IPS-NIHi11 (cell line): ENCODE results near the gene EPB41L4B.

Experiments used
- DNase-seq: peaks from one replicate; pipeline ENCODE4 v3.0.0; 2012; ENCODE audit warnings: mixed read lengths, low spot score

The EPB41L4B gene

DNA sequence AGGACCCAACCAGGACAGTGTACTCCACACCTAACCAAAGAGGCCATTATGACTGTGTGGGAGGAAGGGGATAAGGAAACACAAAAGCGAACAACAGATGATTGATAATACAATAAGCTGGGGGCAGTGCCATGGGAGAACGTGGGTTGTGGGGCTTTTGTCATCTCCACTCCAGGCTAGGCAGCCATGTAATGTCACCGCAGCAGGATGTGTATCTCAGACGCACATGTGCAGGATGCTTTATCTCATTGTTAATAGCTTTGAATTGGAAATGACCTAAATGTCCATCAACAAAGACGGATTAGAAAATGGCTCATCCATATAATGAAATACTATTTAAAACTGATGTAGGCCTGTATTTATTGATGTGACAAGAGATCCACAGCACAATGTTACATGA, 51.0 kb downstream of the EPB41L4B start:
- DNase-seq, result no peak

- DNase-seq, result no peak
Observed at GRCh38 chr9:109269081-109269480, 51.8 kb downstream of the EPB41L4B start.

DNA sequence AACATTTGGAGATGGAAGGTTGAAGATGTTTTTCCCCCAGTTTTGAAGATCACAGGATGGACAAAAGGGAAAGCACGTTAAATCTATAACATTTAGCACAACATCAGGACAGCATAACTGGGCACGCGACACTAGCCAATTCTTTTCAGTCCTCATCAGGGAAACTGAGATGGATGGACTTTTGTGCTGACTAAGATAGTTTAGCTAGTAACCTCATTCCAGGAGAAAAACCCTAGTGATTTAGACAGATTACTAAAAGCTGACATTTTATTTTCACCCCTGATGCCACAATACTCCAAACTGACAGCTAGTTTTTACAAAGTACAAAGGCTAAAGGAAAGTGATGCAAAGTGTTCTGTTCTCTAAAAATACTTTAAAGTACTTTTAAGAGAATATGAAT, 53.3 kb downstream of the EPB41L4B start:
- no peak for DNase-seq

DNA sequence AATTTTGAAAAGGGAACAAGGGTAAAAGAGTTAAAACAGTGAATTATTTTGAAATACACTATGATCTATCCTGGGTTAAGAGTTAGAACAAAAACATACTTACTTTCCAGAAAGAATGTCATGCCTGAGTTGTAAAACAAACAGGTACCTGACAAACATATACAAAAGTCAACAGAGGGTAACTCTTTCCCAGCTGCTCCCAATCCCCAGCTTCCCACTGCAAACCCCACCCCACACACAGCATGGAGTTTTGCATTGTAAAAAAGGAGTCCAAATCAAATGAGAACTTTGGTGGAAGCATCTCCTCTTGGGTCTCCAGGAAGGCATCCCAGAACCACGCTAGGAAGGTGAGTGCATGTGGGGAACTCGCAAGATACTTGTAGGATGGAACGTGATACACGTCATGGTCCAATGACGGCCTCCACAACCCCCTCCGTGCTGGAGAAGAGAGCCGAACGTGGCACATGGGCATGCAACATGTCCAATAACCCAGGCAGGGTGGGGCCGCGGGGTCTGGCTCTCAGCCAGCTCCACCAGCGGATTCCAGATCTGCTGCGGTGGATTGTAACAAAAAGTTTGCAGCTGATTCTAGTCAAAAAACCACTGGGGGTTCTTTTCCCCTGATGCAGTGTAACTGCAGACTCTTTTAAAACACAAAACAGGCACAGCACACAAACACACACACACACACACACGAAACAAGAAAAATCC, 55.8 kb downstream of the EPB41L4B start:
- DNase-seq, result no peak

DNA sequence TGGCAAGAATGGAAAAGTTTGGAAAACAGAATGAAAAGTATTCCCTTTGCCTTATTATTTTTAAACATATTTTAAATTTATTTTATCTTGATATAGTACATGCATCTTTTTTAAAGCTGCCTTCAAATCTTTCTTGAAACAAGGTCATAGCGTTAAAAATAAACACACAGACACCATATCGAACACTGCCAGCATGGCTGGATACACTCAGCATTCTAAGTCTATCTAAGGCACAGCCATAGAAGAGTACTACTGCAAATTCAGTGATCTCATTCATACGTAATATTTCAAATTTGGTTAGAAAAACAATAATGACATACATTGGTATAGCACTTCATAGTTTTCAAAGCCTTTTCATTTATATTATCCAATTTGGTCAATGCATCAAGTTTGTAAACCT, 57.5 kb downstream of the EPB41L4B start:
- DNase-seq, result no peak

- DNase-seq, result peak; percentile 56
Observed at GRCh38 chr9:109258481-109259302, 62.2 kb downstream of the EPB41L4B start.

GRCh38 chr9:109256336-109256735, 64.5 kb downstream of the EPB41L4B start:
- DNase-seq, result no peak

- DNase-seq, result no peak
Observed at GRCh38 chr9:109255394-109255793, 65.5 kb downstream of the EPB41L4B start.

DNA sequence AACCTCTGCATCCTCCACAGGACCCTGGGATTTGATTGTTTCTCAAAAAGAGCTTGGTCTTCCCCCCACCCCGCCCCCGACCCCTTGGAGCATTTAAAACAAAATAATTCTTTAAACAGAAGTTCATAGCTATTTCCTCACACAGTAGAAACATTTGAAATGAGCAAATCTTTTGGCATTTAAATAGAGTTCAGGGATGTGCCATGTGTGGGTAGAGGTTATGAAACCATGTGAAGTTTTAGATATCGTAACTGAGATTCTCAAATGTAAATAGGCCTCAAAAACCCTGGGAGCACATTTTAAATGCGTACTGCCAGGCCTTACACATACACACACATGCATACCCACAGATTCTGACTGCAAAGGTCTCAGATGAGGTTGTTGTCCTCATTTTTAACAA, 66.5 kb downstream of the EPB41L4B start:
- no peak for DNase-seq

DNA sequence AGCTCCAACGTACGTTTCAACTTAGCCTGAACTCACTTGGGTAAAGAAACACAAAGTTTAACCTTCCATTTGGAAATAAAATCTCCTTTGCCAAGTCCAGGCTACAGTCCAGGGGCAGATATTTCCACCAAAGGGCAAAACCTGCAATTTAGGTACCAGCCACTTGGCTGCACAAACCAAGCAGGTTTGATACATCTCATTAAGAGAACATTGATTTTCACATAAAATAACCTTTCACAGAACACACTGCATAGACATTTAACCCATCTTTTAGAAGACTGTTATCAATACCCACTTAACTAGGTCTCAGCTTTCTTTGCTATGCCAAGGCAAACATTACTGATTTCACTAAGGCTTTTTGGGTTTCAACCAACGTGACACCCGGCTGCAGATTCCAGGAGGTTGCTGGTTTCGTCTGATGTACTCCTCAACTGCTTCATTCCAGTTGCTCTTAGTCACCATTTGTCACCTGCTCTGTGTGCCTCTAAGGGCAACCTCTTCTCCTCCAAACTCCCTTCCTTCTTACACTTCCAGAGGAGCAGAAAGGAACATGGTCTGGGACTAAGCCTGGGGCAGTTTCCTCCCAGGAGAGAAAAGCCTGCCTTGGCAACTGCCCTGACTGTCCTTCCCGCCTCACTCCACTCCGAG, 67.1 kb downstream of the EPB41L4B start:
- no peak for DNase-seq

GRCh38 chr9:109253241-109253636, 67.6 kb downstream of the EPB41L4B start:
- DNase-seq, result no peak

GRCh38 chr9:109252291-109252690, 68.6 kb downstream of the EPB41L4B start:
- no peak for DNase-seq

GRCh38 chr9:109251776-109252106, 69.1 kb downstream of the EPB41L4B start:
- no peak for DNase-seq

DNA sequence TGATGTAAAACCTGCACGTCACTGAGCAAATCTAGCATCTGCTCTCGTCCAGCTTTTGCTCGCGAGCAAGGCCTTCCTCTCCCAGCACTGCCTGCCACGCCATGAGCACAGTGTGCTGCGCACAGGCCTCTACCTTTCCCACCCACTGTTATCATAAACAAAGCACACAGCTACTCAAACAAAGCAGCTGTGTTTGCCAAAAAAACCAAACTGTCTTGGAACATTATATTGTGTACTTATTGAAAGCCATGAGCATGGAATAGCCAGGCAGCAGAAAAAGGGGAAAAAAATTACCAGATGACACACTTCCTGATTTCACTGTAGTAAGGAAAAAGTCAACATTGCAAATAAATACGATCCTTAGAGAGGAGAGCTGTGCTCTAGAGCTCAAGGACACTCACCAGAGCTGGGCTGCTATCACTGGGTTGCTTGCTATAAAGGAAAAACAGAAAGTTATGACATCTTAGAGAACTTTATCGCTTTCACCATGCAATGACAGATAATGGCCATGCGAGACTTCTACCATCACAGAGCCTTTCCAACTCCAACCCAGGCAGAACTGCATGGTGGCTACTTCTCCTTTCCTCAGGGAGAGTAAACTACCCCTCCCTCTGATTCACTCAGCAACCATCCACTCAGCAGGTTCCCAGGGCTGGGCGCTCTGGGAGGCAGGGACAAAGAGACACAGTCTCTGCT, 69.6 kb downstream of the EPB41L4B start:
- no peak for DNase-seq

DNA sequence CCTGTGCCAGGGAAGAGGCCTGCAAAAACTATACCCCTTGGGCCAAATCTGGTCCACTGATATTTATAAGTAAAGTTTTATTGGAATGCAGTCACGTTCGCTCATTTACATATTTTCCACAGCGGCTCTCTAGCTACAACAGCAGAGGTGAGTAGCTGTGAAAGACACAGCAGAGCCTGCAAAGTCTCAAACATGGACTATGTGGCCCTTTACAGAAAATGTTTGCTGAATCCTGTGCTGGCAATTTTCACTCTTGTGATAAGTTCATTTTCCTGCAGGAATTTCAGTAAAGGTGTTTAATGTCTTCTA, 70.1 kb downstream of the EPB41L4B start:
- no peak for DNase-seq

DNA sequence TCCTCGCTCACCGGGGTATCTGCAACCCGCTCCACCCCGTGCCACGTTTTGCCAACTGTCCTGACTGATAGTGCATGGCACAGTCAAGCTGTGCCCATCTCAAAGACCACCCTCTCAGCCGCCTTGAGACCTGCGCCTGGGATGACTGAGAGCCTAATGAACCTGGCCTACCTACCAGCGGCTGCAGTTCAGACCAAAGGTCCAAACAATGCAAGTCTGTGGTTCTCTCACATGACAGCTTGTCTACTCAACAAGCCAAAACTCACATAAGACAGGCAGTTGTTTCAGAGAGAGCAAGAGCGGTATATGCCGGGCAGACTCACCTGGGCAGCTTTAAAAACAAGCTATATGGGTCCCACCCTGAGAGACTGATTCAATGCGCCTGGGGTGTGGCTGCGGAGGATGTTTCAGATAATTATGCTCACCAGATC, 70.5 kb downstream of the EPB41L4B start:
- DNase-seq, result no peak

GRCh38 chr9:109249615-109250014, 71.2 kb downstream of the EPB41L4B start:
- peak; percentile 66 for DNase-seq

DNA sequence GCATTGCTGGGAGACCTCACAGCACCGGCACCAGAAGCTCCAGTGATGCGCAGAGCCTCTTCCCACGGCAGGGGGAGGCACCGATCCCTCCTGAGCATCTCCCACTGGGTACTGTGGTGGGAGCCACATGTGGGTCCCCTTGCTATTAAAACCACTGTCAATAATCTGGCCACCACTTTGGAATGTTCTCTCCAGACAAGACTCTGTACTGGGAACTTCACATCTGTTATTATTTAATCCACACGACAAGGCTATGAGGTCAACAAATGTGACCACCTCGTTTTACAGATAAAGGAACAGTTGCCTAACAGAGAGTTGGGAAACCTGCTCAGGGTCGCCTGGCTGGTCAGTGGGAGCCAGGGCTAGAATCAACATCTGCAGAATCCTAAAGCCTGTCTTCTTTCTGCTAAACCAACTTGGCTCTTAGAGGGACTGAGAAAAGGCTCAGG, 72.7 kb downstream of the EPB41L4B start:
- no peak for DNase-seq

GRCh38 chr9:109247228-109247627, 73.6 kb downstream of the EPB41L4B start:
- no peak for DNase-seq

DNA sequence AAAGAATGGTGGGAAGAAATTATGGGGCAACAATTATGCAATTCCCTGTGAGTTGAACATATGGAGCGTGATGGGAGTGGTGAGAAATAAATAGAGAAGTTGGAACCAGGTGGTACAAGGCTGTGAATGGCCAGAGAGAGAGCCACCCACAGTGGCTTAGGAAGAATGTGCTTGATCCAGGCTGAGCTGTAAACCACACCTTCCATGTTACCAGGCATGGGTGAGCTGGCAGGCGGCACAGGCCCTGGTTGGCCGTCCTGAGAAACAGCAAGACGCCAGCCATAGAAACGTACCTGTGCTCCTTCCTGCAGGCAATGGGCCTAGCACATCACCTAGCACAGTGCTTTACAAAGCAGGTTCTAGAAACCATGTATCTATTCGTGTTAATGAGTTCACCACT, 74.3 kb downstream of the EPB41L4B start:
- DNase-seq, result no peak

DNA sequence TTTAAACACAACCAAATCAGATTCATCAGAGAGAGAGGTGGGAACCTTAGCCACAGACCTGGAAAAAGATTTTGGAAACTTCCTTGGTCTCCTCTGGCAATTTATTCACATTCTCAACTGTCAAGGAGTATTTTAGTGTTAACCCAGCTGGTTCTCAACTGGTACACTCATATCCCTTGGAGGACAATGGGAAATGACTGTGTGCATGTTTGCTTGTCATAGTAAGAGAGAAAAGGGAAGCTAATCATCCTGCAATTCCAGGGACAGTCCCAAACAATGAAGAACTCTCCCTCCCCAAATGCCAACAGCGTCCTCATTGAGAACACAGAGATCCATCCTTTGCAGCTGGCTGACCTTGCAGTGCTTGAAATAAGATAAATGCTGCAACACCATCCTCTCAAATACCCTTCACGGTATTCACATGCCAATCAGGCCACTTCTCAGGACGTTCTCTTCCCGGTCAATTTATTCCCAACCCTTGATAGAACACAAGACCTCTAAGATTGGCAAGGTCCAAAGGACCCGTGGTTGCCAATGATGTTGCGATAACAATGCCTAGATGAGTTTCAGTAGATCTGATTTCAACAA, 75.5 kb downstream of the EPB41L4B start:
- DNase-seq, result no peak
